GM19035 (cell line): ENCODE data around the gene STK25.
"Not testable (repeated sequence)": the region's sequence is repeated elsewhere in the genome, so short reads cannot be mapped to it uniquely, and the experiment has no call there.

Source experiments
- ATAC-seq: cut with Tn5 transposase; IDR thresholded peaks from one replicate; pipeline ENCODE4 v1.9.1; 2021; ENCODE audit not compliant: unreplicated experiment

STK25 gene

GRCh38 chr2:241467777-241468475, 40.5 kb downstream of the STK25 start:
- ATAC-seq = no peak

- no peak for ATAC-seq
Measured at GRCh38 chr2:241466230-241466629, 42.2 kb downstream of the STK25 start.

- no peak for ATAC-seq
Measured at GRCh38 chr2:241465543-241465942, 42.8 kb downstream of the STK25 start.

GRCh38 chr2:241463276-241464135, 44.9 kb downstream of the STK25 start:
- no peak for ATAC-seq

- no peak for ATAC-seq
Measured at GRCh38 chr2:241461693-241462677, 46.4 kb downstream of the STK25 start.

- no peak for ATAC-seq
Measured at GRCh38 chr2:241460631-241461030, 47.8 kb downstream of the STK25 start.

GRCh38 chr2:241459520-241459919, 48.9 kb downstream of the STK25 start:
- ATAC-seq = no peak

- no peak for ATAC-seq
Measured at GRCh38 chr2:241458687-241459086, 49.7 kb downstream of the STK25 start.

GRCh38 chr2:241456546-241456945, 51.8 kb downstream of the STK25 start:
- ATAC-seq = no peak

GRCh38 chr2:241454837-241455485, 53.4 kb downstream of the STK25 start:
- no peak for ATAC-seq

GRCh38 chr2:241453919-241454318, 54.5 kb downstream of the STK25 start:
- ATAC-seq = not testable (repeated sequence)

- ATAC-seq = no peak
Measured at GRCh38 chr2:241451840-241452506, 56.4 kb downstream of the STK25 start.

- not testable (repeated sequence) for ATAC-seq
Measured at GRCh38 chr2:241450092-241450491, 58.3 kb downstream of the STK25 start.

GRCh38 chr2:241445426-241445825, 63.0 kb downstream of the STK25 start:
- no peak for ATAC-seq

GRCh38 chr2:241443486-241444223, 64.7 kb downstream of the STK25 start:
- no peak for ATAC-seq
